WTC11 (cell line): ENCODE results near the gene NLRC5.

Source experiments
- CTCF ChIP-seq: fragments of 200-600 bp; IDR thresholded peaks from 2 replicates; pipeline ENCODE4 v1.8.0; 2022; ENCODE audit warnings: antibody characterized with exemption
- SOX15 ChIP-seq: fragments of 250-450 bp; sonication (Bioruptor Pico); IDR thresholded peaks from 2 replicates; pipeline ENCODE4 v1.9.0; 2021; ENCODE audit warnings: mild to moderate bottlenecking

DNA sequence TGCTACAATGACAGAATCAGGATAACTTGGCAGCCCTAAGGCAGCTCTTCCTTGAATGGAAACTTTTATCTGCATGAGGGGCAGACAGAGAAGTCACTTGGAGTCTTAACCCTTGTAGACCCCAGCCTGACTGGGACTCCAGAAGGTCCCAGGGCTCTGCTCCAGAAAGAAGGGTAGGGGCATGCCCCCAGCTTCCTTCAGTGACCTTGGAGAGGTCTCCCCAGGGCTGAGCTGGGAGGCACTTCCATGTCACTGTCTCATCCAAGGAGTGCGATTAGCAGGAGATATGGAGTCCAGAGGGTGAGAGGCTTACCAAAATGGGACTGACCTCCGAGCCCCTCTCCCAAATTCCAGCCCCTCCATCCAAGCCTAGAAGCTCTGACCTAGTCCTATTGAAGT, 3.4 kb upstream of the NLRC5 start:
- TF ChIP-seq CTCF: no peak
- no peak for TF ChIP-seq SOX15 (CRISPR knock-in tag)
